Tibial artery (tissue), 4 donors: ENCODE results near the gene DYNC1I1.

Source experiments
- DNase-seq, 2 donors: peaks; one replicate each; pipeline ENCODE4 v3.0.0-alpha.2; 2019
- H3K27ac ChIP-seq, 2 donors: fragments of 200-600 bp; sonication (generic) in 1 of 2; 1 replicate in 1 of 2; 2 replicates in 1 of 2; pipeline ENCODE4 v1.5.1; 2018 to 2019; ENCODE audit warnings: mild to moderate bottlenecking in 1 of 2
- H3K27me3 ChIP-seq, 2 donors: fragments of 200-600 bp; sonication (generic) in 1 of 2; one replicate each; pipeline versions ENCODE4 v1.5.1 to v1.6.0; 2016 to 2019
- H3K36me3 ChIP-seq, 3 donors: fragments of 200-600 bp; sonication (generic) in 2 of 3; one replicate each; pipeline ENCODE4 v1.5.1; 2016 to 2019; ENCODE audit warnings: mild to moderate bottlenecking in 2 of 3
- H3K4me1 ChIP-seq, 4 donors: fragments of 200-600 bp; sonication (generic) in 2 of 4; 1 replicate in 3 of 4; 2 replicates in 1 of 4; pipeline ENCODE4 v1.5.1; 2016 to 2019
- H3K4me3 ChIP-seq, 2 donors: fragments of 200-600 bp; sonication (generic) in 1 of 2; 1 replicate in 1 of 2; 2 replicates in 1 of 2; pipeline ENCODE4 v1.5.1; 2018 to 2019; ENCODE audit warnings: mild to moderate bottlenecking in 2 of 2
- H3K9me3 ChIP-seq, 3 donors: fragments of 200-600 bp; sonication (generic) in 1 of 3; one replicate each; pipeline ENCODE4 v1.5.1; 2016 to 2019
- intact Hi-C: fragments of 100-400 bp; cut with DNase I; formaldehyde crosslinking; loops from one replicate; pipeline ENCODE4 v1.15.0; 2023; ENCODE audit warnings: low total_unique reads
- TF ChIP-seq, protein P1 (sequence below), 2 experiments: fragments of 200-600 bp in 1 of 2; fragments of 450-650 bp in 1 of 2; IDR thresholded peaks; one replicate each; pipeline ENCODE4 v1.5.1; 2017 to 2019; ENCODE audit warnings: antibody characterized with exemption in 2 of 2, mild to moderate bottlenecking in 1 of 2, moderate library complexity in 1 of 2

DYNC1I1 gene

DNA sequence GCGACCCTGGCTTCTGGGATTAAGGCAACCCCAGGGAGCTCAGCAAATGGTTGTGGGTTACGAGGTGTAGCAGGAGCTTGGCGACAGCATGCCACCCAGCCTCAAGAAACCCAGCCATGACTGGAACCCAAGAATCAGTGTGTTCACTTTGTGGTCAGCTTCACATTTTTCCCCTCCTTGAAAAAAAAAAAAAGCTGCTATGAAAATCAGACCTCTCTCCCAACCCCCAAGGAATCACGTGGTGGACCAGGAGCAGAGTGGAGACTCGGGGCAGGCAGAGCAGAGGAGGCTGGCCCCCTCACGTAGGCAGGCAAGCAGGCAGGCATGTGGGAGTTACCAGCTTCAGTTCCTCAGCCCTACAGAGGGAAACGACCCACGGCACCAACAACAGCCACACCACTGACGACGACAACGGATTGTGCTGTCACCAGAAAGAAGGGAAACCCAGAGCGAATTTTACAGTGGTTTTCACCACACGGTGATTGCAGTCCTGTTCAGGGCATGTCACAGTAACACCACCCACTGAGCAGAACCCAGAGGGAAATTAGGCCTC lies 346.2 kb downstream of the DYNC1I1 start:
- peaks cover 17 to 24% (median 19%) of the 10 kb centered on the region in 3 donors for H3K36me3 ChIP-seq
- no peak overlapping the region for H3K27ac ChIP-seq
- intact Hi-C loops: no loop called here
- no peak for DNase-seq
- TF ChIP-seq, protein P1, sequence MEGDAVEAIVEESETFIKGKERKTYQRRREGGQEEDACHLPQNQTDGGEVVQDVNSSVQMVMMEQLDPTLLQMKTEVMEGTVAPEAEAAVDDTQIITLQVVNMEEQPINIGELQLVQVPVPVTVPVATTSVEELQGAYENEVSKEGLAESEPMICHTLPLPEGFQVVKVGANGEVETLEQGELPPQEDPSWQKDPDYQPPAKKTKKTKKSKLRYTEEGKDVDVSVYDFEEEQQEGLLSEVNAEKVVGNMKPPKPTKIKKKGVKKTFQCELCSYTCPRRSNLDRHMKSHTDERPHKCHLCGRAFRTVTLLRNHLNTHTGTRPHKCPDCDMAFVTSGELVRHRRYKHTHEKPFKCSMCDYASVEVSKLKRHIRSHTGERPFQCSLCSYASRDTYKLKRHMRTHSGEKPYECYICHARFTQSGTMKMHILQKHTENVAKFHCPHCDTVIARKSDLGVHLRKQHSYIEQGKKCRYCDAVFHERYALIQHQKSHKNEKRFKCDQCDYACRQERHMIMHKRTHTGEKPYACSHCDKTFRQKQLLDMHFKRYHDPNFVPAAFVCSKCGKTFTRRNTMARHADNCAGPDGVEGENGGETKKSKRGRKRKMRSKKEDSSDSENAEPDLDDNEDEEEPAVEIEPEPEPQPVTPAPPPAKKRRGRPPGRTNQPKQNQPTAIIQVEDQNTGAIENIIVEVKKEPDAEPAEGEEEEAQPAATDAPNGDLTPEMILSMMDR (IDR thresholded peaks at IDR 0.05): no peak
- H3K4me1 ChIP-seq: no peaks in the 10 kb centered on the region
- no peak overlapping the region for H3K4me3 ChIP-seq
- no peaks in the 10 kb centered on the region for H3K9me3 ChIP-seq
- H3K27me3 ChIP-seq: no peaks in the 10 kb centered on the region

DNA sequence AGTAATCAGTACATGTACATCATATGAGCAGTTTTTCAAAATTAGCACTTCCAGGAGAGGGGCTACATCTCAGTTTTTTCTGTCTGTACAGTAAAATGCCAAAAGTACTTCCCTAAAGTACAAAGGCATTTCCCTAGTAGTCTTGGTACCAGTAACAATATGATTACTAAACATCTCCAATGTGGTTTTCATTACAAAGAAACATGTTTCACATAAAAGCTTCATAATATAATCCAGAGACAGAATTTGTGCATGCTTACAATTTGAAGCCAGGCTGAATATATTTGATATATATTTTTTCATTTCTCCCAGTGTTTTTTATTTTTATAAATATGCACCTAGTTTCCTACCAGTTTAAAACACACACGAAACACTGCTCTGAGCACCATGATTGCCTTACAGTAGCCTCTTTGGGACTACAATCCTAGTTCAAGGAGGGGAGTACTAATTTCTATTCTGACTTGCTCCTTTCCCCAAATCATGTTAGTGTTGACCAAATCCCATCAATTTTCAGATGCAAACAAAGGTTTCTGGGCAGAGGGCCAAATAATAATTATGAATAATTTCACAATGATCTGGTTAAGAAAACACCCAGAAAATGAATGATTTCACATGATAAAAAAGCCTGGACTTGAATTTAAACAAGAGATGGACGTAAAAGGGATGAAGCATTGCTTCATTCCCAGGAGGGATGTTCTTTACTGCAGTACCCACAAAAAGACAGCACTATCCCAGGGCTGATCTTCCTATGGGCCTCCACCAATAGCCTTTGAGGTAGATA lies 348.3 kb downstream of the DYNC1I1 start:
- DNase-seq: no peak
- peaks cover 17 to 24% (median 19%) of the 10 kb centered on the region in 3 donors for H3K36me3 ChIP-seq
- H3K27ac ChIP-seq: no peak overlapping the region
- no peaks in the 10 kb centered on the region for H3K4me1 ChIP-seq
- TF ChIP-seq, protein P1 (IDR thresholded peaks at IDR 0.05): no peak
- no peaks in the 10 kb centered on the region for H3K9me3 ChIP-seq
- no peak overlapping the region for H3K4me3 ChIP-seq
- intact Hi-C loops: no loop called here
- H3K27me3 ChIP-seq: no peaks in the 10 kb centered on the region

DNA sequence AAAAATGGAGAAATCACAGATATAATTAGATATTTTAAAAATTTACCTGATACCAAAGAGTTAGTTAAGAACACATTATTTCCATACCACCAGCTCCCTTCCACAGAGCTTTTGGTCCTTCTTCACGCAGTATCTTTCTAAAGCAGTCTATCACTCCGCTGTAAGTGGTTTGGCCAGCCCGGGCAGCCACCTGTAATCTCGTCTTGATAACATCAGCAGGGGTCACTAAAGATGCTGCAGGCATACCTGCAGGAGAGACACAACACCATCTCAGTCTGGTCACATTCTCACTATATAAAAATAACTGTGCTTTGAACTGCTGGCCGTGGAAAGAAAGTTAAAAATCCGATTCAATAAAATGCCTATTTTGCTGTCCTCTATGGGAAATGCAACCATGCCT lies 349.4 kb downstream of the DYNC1I1 start:
- H3K9me3 ChIP-seq: no peaks in the 10 kb centered on the region
- H3K36me3 ChIP-seq: peaks cover 17 to 24% (median 19%) of the 10 kb centered on the region in 3 donors

GRCh38 chr7:96122746-96123145 lies 350.4 kb downstream of the DYNC1I1 start:
- intact Hi-C loops: no loop called here
- no peak overlapping the region for H3K27ac ChIP-seq

More for the DNA sequence above, 349.4 kb downstream of the DYNC1I1 start:
- TF ChIP-seq, protein P1 (IDR thresholded peaks at IDR 0.05): no peak
- H3K4me3 ChIP-seq: no peak overlapping the region
- H3K4me1 ChIP-seq: no peaks in the 10 kb centered on the region
- intact Hi-C loops: no loop called here
- H3K27me3 ChIP-seq: no peaks in the 10 kb centered on the region
- no peak overlapping the region for H3K27ac ChIP-seq
- DNase-seq: no peak

DNA sequence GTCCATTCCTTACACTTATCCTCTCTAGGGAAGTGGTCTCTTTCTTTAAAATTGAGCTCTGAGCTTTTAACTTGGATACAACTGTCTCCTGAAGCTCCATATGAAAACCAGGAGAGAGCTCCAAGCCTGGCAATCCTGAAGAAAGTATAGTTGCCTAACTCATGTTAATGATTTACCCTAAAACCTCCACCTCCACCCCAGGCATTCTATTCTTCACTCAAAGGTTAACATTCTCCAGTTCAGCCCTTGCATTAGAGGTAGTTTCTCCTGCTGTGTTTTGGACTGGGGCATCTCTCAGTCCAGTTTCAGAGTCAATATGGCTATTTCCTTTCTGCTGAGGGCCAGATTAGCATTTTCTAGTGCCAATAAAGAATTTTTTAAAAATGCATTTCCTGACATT lies 354.0 kb downstream of the DYNC1I1 start:
- intact Hi-C loops: no loop called here
- TF ChIP-seq, protein P1 (IDR thresholded peaks at IDR 0.05): no peak
- H3K4me1 ChIP-seq: no peaks in the 10 kb centered on the region
- H3K36me3 ChIP-seq: peaks cover 8 to 18% (median 14%) of the 10 kb centered on the region in 3 donors
- H3K9me3 ChIP-seq: no peaks in the 10 kb centered on the region
- H3K27ac ChIP-seq: no peak overlapping the region
- no peaks in the 10 kb centered on the region for H3K27me3 ChIP-seq
- no peak for DNase-seq
- no peak overlapping the region for H3K4me3 ChIP-seq

More at GRCh38 chr7:96122746-96123145, 350.4 kb downstream of the DYNC1I1 start:
- no peaks in the 10 kb centered on the region for H3K9me3 ChIP-seq
- TF ChIP-seq, protein P1 (IDR thresholded peaks at IDR 0.05): no peak
- no peak overlapping the region for H3K4me3 ChIP-seq
- no peak for DNase-seq
- H3K4me1 ChIP-seq: no peaks in the 10 kb centered on the region
- peaks cover 17 to 24% (median 19%) of the 10 kb centered on the region in 3 donors for H3K36me3 ChIP-seq
- H3K27me3 ChIP-seq: no peaks in the 10 kb centered on the region
